HepG2 (cell line): ENCODE results near the gene BCAS3. TPM values are rescaled to one million over a fixed set of nuclear protein-coding genes. Genes with fewer than 3 reads are reported as not detected.

Experiments used
- FOXA1 ChIP-seq, 2 experiments: fragments of 450-650 bp in 1 of 2; sonication (generic) in 1 of 2; formaldehyde crosslinking in 1 of 2; IDR thresholded peaks; 2 replicates each; pipeline versions ENCODE4 v1.4.0 to v1.6.1; 2016 to 2020; ENCODE audit warnings: missing genetic modification reagents in 1 of 2
- HNF4G ChIP-seq, 2 experiments: sonication (generic) in 1 of 2; formaldehyde crosslinking in 1 of 2; IDR thresholded peaks; 2 replicates each; pipeline versions ENCODE4 v1.4.0 to v1.6.1; 2011 to 2020; ENCODE audit warnings: borderline replicate concordance in 2 of 2, low read depth in 2 of 2, mild to moderate bottlenecking in 2 of 2, low read length in 1 of 2, missing genetic modification reagents in 1 of 2, moderate library complexity in 1 of 2
- MATR3 ChIP-seq: sonication (generic); formaldehyde crosslinking; IDR thresholded peaks from 2 replicates; pipeline ENCODE4 v1.4.0; 2020; ENCODE audit warnings: missing genetic modification reagents
- MYPOP ChIP-seq: sonication (generic); formaldehyde crosslinking; IDR thresholded peaks from 2 replicates; pipeline ENCODE4 v1.8.1; 2023; ENCODE audit warnings: mild to moderate bottlenecking, moderate library complexity, missing genetic modification reagents
- NFKBIZ ChIP-seq: IDR thresholded peaks from 2 replicates; pipeline ENCODE4 v1.6.1; 2018; ENCODE audit warnings: missing genetic modification reagents, missing compliant biosample characterization
- RAD51 ChIP-seq: fragments of 450-650 bp; IDR thresholded peaks from 2 replicates; pipeline ENCODE4 v1.6.1; 2016; ENCODE audit warnings: borderline replicate concordance
- SETDB1 ChIP-seq: sonication (generic); formaldehyde crosslinking; IDR thresholded peaks from 2 replicates; pipeline ENCODE4 v1.5.1; 2020; ENCODE audit warnings: missing genetic modification reagents, mild to moderate bottlenecking, borderline replicate concordance
- SNAI1 ChIP-seq: sonication (generic); formaldehyde crosslinking; IDR thresholded peaks from 2 replicates; pipeline ENCODE4 v1.5.0; 2020; ENCODE audit warnings: mild to moderate bottlenecking, missing genetic modification reagents, borderline replicate concordance
- TAF1 ChIP-seq: sonication (generic); formaldehyde crosslinking; IDR thresholded peaks from 2 replicates; pipeline ENCODE4 v1.4.0; 2020; ENCODE audit warnings: missing genetic modification reagents
- USF2 ChIP-seq, 2 experiments: sonication (generic) in 1 of 2; formaldehyde crosslinking in 1 of 2; IDR thresholded peaks; 2 replicates each; pipeline versions ENCODE4 v1.5.1 to v1.6.1; 2011 to 2020; ENCODE audit warnings: borderline replicate concordance in 1 of 2, low read depth in 1 of 2, low read length in 1 of 2, mild to moderate bottlenecking in 1 of 2, missing genetic modification reagents in 1 of 2, moderate library complexity in 1 of 2
- ZNF20 ChIP-seq: sonication (generic); formaldehyde crosslinking; IDR thresholded peaks from 2 replicates; pipeline ENCODE4 v1.4.0; 2020; ENCODE audit warnings: mild to moderate bottlenecking, moderate library complexity, missing genetic modification reagents
- ZNF318 ChIP-seq: sonication (generic); formaldehyde crosslinking; IDR thresholded peaks from 2 replicates; pipeline ENCODE4 v1.4.0; 2020; ENCODE audit warnings: mild to moderate bottlenecking, missing genetic modification reagents
- ZNF432 ChIP-seq: sonication (generic); formaldehyde crosslinking; IDR thresholded peaks from 2 replicates; pipeline ENCODE4 v1.5.0; 2020; ENCODE audit warnings: missing genetic modification reagents, mild to moderate bottlenecking, borderline replicate concordance
- ZNF567 ChIP-seq: sonication (generic); formaldehyde crosslinking; IDR thresholded peaks from 2 replicates; pipeline ENCODE4 v1.8.1; 2023; ENCODE audit warnings: mild to moderate bottlenecking, missing genetic modification reagents, borderline replicate concordance
- polyA plus RNA-seq, 8 experiments: library from polyadenylated mRNA; depleted of rRNA in 3 of 8; stranded (reverse) in 7 of 8; unstranded in 1 of 8; fragments of >200 nt; fragmentation: Illumina TruSeq in 4 of 8; extraction: Trizol in 4 of 8; gene quantifications; 2 replicates each; pipeline versions ENCODE4 v1.2.1 to v1.2.3, GENCODE V29; 2011 to 2016; ENCODE audit warnings: low read depth in 4 of 8, missing spikeins in 1 of 8, mixed read lengths in 1 of 8; ENCODE audit not compliant: insufficient read depth in 1 of 8
- total RNA-seq, 5 experiments: library from RNA; depleted of rRNA; stranded (reverse); fragments of >200 nt; fragmentation: Illumina TruSeq; extraction: Trizol; gene quantifications; 2 replicates each; pipeline ENCODE4 v1.2.3, GENCODE V29; 2016; ENCODE audit warnings: low read depth in 1 of 5

Gene BCAS3
- total and polyA plus RNA-seq, 2 of the 13 experiments (the other 11 are each of a cell fraction or from before 2014, with no cell fraction given): 10.7 to 11.2 TPM

- TF ChIP-seq ZNF318 (CRISPR knock-in tag) (no peak), ZNF432 (no peak), ZNF20 (no peak), ZNF567 (no peak), FOXA1 (IDR thresholded peaks at IDR 0.05) (no peak), FOXA1 (CRISPR knock-in tag; IDR thresholded peaks at IDR 0.05) (no peak), HNF4G (IDR thresholded peaks at IDR 0.05; ENCODE audit: borderline replicate concordance, low read depth, low read length) (peak; percentile 34; the same call in 1 of the 2 replicates), HNF4G (CRISPR knock-in tag; IDR thresholded peaks at IDR 0.05; ENCODE audit: borderline replicate concordance, low read depth) (no peak), USF2 (IDR thresholded peaks at IDR 0.05; ENCODE audit: low read depth, low read length) (no peak), USF2 (CRISPR knock-in tag; IDR thresholded peaks at IDR 0.05; ENCODE audit: borderline replicate concordance) (no peak), MYPOP (CRISPR knock-in tag) (no peak), SETDB1 (CRISPR knock-in tag) (no peak), NFKBIZ (CRISPR knock-in tag) (no peak), RAD51 (no peak), MATR3 (CRISPR knock-in tag) (no peak), SNAI1 (no peak), TAF1 (CRISPR knock-in tag) (no peak)
Measured at GRCh38 chr17:61328351-61328750, 650.7 kb downstream of the BCAS3 start (continued).
